HepG2 (cell line): ENCODE measurements around the gene ZNF474. TPM values are rescaled to one million over a fixed set of nuclear protein-coding genes. Genes with fewer than 3 reads are reported as not detected.

ENCODE experiments used
- ATAC-seq: fragments of 200-7000 bp; cut with Tn5 transposase; 3 replicates; pipeline ENCODE4 v1.9.1; 2020; ENCODE audit warnings: mild to moderate bottlenecking, moderate library complexity
- BruUV-seq: library from RNA; stranded (reverse); fragments of 400-500 nt; replicated peaks from 2 replicates; lab custom pipeline; 2021; lab: Mats Ljungman, UMichigan
- CTCF ChIA-PET: fragments of 300-600 bp; formaldehyde crosslinking; extraction: SDS; loops from one replicate; lab custom pipeline; 2021; ENCODE audit warnings: low total read pairs, inconsistent platforms, low intra/inter-chr PET ratio; lab: Yijun Ruan, JAX
- POLR2A ChIA-PET: fragments of 350-600 bp; sonication (Branson Sonifier 250); formaldehyde crosslinking; loops from one replicate; lab custom pipeline; 2020; ENCODE audit warnings: antibody characterized with exemption, inconsistent platforms; lab: Yijun Ruan, JAX
- DNase-seq: peaks from one replicate; pipeline ENCODE4 v3.0.0-alpha.2; 2015; ENCODE audit warnings: low spot score
- FAIRE-seq: peaks from 3 replicates; lab custom pipeline; 2011; peaks lifted over from hg19 to GRCh38; lab: Jason Lieb, UNC
- H2AFZ ChIP-seq: one replicate; pipeline ENCODE4 v1.6.1; 2011; ENCODE audit warnings: low read length, inconsistent platforms
- H3K27ac ChIP-seq: fragments of 300-600 bp; 3 replicates; pipeline ENCODE4 v1.8.0; 2011; ENCODE audit warnings: mixed run types, mild to moderate bottlenecking, mixed read lengths, low read length, inconsistent platforms; ENCODE audit not compliant: insufficient read depth; ENCODE audit errors: extremely low read length
- H3K27me3 ChIP-seq, 2 experiments: fragments of 200-600 bp in 1 of 2; 2 replicates in 1 of 2; 3 replicates in 1 of 2; pipeline versions ENCODE4 v1.6.0 to v1.8.0; 2011; ENCODE audit warnings: low read length in 2 of 2, mild to moderate bottlenecking in 2 of 2, moderate library complexity in 2 of 2, inconsistent platforms in 1 of 2; ENCODE audit not compliant: insufficient read depth in 2 of 2, control insufficient read depth in 1 of 2
- H3K36me3 ChIP-seq, 2 experiments: fragments of 200-600 bp in 1 of 2; replicated peaks in 1 of 2; 2 replicates in 1 of 2; 3 replicates in 1 of 2; pipeline versions ENCODE4 v1.5.1 to v1.8.0; 2011; ENCODE audit warnings: low read length in 2 of 2, inconsistent platforms in 1 of 2; ENCODE audit not compliant: insufficient read depth in 2 of 2, control insufficient read depth in 1 of 2
- H3K4me1 ChIP-seq: 2 replicates; pipeline ENCODE4 v1.5.1; 2012; ENCODE audit warnings: low read length, inconsistent platforms; ENCODE audit not compliant: insufficient read depth
- H3K4me2 ChIP-seq: 2 replicates; pipeline ENCODE4 v1.6.0; 2011; ENCODE audit warnings: low read depth, low read length, inconsistent platforms
- H3K4me3 ChIP-seq, 3 experiments: fragments of 200-600 bp in 1 of 3; sonication (generic), shearing (Covaris generic) in 1 of 3; replicated peaks in 1 of 3; 2 replicates each; pipeline ENCODE4 v1.5.1; 2011 to 2016; ENCODE audit warnings: low read length in 3 of 3, inconsistent platforms in 2 of 3, low read depth in 2 of 3, mild to moderate bottlenecking in 2 of 3, control low read depth in 1 of 3, mixed read lengths in 1 of 3; ENCODE audit not compliant: insufficient read depth in 1 of 3
- H3K79me2 ChIP-seq: one replicate; pipeline ENCODE4 v1.6.1; 2011; ENCODE audit warnings: low read length, inconsistent platforms; ENCODE audit not compliant: insufficient read depth
- H3K9ac ChIP-seq: 2 replicates; pipeline ENCODE4 v1.6.0; 2011; ENCODE audit warnings: mild to moderate bottlenecking, low read depth, low read length, inconsistent platforms; ENCODE audit not compliant: insufficient read depth
- H3K9me3 ChIP-seq: 2 replicates; pipeline ENCODE4 v1.5.1; 2012; ENCODE audit warnings: mild to moderate bottlenecking, low read length
- H4K20me1 ChIP-seq: 2 replicates; pipeline ENCODE4 v1.6.0; 2011; ENCODE audit warnings: inconsistent platforms, mild to moderate bottlenecking, low read length, moderate library complexity; ENCODE audit not compliant: insufficient read depth
- FOXM1 ChIP-seq: sonication (generic); formaldehyde crosslinking; IDR thresholded peaks from 2 replicates; pipeline ENCODE4 v1.5.0; 2020; ENCODE audit warnings: missing genetic modification reagents
- KLF13 ChIP-seq: sonication (generic); formaldehyde crosslinking; IDR thresholded peaks from 2 replicates; pipeline ENCODE4 v1.4.0; 2020; ENCODE audit warnings: mild to moderate bottlenecking, missing genetic modification reagents
- SNAPC4 ChIP-seq: sonication (generic); formaldehyde crosslinking; IDR thresholded peaks from 2 replicates; pipeline ENCODE4 v1.4.0; 2020; ENCODE audit warnings: mild to moderate bottlenecking, missing genetic modification reagents
- ZBTB20 ChIP-seq: sonication (generic); formaldehyde crosslinking; IDR thresholded peaks from 2 replicates; pipeline ENCODE4 v1.8.1; 2023; ENCODE audit warnings: missing genetic modification reagents, low read depth, mild to moderate bottlenecking, borderline replicate concordance
- WGBS: methylation state at CpG from one replicate; pipeline ENCODE4 v1.1.6; 2017; ENCODE audit warnings: low lambda C conversion rate; 5-methylcytosine and 5-hydroxymethylcytosine counted together
- in situ Hi-C: cut with HindIII; loops from 2 replicates; pipeline ENCODE4 v1.10.0; 2017; ENCODE audit warnings: low pct_unique_long_range_greater_than_20kb; ENCODE audit not compliant: extremely low pct_ligation_motif_present
- intact Hi-C: fragments of 100-400 bp; cut with micrococcal nuclease; formaldehyde crosslinking; loops from one replicate; pipeline ENCODE4 v1.10.0; 2022; ENCODE audit not compliant: unreplicated experiment
- polyA plus RNA-seq, 8 experiments: library from polyadenylated mRNA; depleted of rRNA in 3 of 8; stranded (reverse) in 7 of 8; unstranded in 1 of 8; fragments of >200 nt; fragmentation: Illumina TruSeq in 4 of 8; extraction: Trizol in 4 of 8; gene quantifications; 2 replicates each; pipeline versions ENCODE4 v1.2.1 to v1.2.3, GENCODE V29; 2011 to 2016; ENCODE audit warnings: low read depth in 4 of 8, missing spikeins in 1 of 8, mixed read lengths in 1 of 8; ENCODE audit not compliant: insufficient read depth in 1 of 8
- total RNA-seq, 5 experiments: library from RNA; depleted of rRNA; stranded (reverse); fragments of >200 nt; fragmentation: Illumina TruSeq; extraction: Trizol; gene quantifications; 2 replicates each; pipeline ENCODE4 v1.2.3, GENCODE V29; 2016; ENCODE audit warnings: low read depth in 1 of 5
- TF ChIP-seq, protein P1 (sequence below): sonication (generic); formaldehyde crosslinking; IDR thresholded peaks from 2 replicates; pipeline ENCODE4 v1.4.0; 2020; ENCODE audit warnings: missing genetic modification reagents
- TF ChIP-seq, protein P2 (sequence below): IDR thresholded peaks from 2 replicates; pipeline ENCODE4 v1.6.1; 2018; ENCODE audit warnings: missing genetic modification reagents

The ZNF474 gene
- total and polyA plus RNA-seq, 2 of the 13 experiments (the other 11 are each of a cell fraction or from before 2014, with no cell fraction given), result 0.07 TPM; not detected in 1

GRCh38 chr5:122150215-122150614 is 20.9 kb downstream of the ZNF474 start:
- no peak for ATAC-seq
- in situ Hi-C loops, result no loop called here
- TF ChIP-seq, protein P1, sequence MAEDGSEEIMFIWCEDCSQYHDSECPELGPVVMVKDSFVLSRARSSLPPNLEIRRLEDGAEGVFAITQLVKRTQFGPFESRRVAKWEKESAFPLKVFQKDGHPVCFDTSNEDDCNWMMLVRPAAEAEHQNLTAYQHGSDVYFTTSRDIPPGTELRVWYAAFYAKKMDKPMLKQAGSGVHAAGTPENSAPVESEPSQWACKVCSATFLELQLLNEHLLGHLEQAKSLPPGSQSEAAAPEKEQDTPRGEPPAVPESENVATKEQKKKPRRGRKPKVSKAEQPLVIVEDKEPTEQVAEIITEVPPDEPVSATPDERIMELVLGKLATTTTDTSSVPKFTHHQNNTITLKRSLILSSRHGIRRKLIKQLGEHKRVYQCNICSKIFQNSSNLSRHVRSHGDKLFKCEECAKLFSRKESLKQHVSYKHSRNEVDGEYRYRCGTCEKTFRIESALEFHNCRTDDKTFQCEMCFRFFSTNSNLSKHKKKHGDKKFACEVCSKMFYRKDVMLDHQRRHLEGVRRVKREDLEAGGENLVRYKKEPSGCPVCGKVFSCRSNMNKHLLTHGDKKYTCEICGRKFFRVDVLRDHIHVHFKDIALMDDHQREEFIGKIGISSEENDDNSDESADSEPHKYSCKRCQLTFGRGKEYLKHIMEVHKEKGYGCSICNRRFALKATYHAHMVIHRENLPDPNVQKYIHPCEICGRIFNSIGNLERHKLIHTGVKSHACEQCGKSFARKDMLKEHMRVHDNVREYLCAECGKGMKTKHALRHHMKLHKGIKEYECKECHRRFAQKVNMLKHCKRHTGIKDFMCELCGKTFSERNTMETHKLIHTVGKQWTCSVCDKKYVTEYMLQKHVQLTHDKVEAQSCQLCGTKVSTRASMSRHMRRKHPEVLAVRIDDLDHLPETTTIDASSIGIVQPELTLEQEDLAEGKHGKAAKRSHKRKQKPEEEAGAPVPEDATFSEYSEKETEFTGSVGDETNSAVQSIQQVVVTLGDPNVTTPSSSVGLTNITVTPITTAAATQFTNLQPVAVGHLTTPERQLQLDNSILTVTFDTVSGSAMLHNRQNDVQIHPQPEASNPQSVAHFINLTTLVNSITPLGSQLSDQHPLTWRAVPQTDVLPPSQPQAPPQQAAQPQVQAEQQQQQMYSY (CRISPR knock-in tag), result 0 out of 2 replicates have a peak, but pooled peaks have one; percentile 47
- no peak for TF ChIP-seq FOXM1 (CRISPR knock-in tag)
- no peak for TF ChIP-seq ZBTB20
- TF ChIP-seq KLF13 (CRISPR knock-in tag), result no peak
- TF ChIP-seq SNAPC4 (CRISPR knock-in tag), result no peak
- TF ChIP-seq, protein P2, sequence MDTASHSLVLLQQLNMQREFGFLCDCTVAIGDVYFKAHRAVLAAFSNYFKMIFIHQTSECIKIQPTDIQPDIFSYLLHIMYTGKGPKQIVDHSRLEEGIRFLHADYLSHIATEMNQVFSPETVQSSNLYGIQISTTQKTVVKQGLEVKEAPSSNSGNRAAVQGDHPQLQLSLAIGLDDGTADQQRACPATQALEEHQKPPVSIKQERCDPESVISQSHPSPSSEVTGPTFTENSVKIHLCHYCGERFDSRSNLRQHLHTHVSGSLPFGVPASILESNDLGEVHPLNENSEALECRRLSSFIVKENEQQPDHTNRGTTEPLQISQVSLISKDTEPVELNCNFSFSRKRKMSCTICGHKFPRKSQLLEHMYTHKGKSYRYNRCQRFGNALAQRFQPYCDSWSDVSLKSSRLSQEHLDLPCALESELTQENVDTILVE, result no peak
- TF ChIP-seq, all 625 proteins: peak for 1
- WGBS, result 1% methylated on average over 2 of the region's 2 CpGs
- no peaks in the 10 kb centered on the region for H3K79me2 ChIP-seq
- DNase-seq, result no peak
- no peak overlapping the region for H3K27ac ChIP-seq
- H3K4me1 ChIP-seq, result no peaks in the 10 kb centered on the region
- POLR2A ChIA-PET, result no interaction called here
- H2AFZ ChIP-seq, result no peak overlapping the region
- H4K20me1 ChIP-seq, result no peaks in the 10 kb centered on the region
- no peak overlapping the region for H3K4me3 ChIP-seq
- no peak overlapping the region for H3K4me2 ChIP-seq
- H3K36me3 ChIP-seq, result no peaks in the 10 kb centered on the region
- H3K9ac ChIP-seq, result no peak overlapping the region
- CTCF ChIA-PET, result no interaction called here
- H3K27me3 ChIP-seq, result no peaks in the 10 kb centered on the region; a peak in 1 of 5 replicates
- intact Hi-C loops, result no loop called here
- BruUV-seq, result no TSS peak
- no peak for FAIRE-seq
- H3K9me3 ChIP-seq, result no peaks in the 10 kb centered on the region
